Hypothalamus (tissue), 51 donors: Measurements from ENCODE around the gene POU2F1.
"Not testable (repeated sequence)": the region's sequence is repeated elsewhere in the genome, so short reads cannot be mapped to it uniquely, and the experiment has no call there.

ENCODE experiments used
- DNase-seq, 51 donors: peaks; one replicate each; lab custom pipeline; 2025; lab: John Stamatoyannopoulos, UW

POU2F1 gene

GRCh38 chr1:167202049-167202448 is 18.6 kb upstream of the POU2F1 start:
- DNase-seq: no peak

DNA sequence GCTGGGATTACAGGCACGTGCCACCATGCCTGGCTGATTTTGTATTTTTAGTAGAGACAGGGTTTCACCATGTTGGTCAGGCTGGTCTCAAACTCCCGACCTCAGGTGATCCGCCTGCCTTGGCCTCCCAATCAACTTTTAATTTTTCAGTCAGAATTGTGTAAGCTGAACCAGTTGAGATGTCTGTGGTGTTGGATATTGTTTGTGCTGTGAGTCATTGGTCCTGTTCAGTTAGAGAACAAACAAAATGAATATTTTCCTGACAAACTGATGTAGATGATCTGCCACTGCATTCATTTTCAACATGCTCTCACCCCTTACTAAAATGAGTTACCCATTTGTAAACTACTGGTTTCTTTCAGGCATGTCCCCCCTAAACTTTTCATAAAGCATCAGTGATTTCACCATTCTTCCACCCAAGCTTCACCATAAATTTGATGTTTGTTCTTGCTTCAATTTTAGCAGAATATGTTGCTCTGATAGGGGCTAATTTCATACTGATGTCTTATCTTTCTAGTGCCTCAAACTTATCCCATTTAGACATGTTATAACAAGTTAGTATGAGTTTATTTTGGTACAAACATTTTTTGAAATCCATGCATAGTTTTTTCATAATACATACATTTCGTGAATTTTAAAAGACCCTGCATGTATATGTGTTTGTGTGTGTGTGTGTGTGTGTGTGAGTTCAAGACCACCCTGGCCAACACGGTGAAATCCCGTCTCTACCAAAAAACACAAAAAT is 15.2 kb upstream of the POU2F1 start:
- not testable (repeated sequence) for DNase-seq

DNA sequence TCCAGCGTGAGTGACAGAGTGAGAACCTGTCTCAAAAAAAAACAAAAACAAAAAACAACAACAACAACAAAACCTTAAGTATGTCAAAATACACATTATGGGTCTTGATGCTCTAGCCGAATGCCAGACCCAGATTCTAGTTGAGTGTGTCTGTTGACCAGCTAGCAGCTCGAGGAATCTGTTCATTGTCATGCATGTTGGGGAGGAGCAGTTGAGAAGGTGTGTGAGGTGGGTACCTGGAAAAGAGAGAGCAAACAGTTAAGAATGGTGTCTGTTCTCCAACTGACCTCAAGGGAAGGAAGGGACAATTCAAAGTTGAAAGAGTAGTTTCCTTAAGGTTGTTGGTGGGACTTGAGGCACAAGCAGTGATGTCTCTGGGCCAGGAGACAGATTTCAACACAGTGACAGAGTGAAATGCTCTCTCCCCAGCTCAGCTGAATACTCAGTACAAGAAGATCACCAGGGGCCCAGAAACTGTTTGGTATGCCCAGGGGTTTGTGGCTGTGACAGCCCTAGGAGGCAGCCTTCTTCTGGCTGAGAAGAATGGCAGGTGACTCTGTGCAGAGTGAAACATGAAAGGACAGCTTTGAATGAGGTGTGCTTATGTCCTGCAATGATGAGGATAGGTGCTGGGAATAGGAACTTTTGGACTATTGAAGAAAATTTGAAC is 14.4 kb upstream of the POU2F1 start:
- DNase-seq: no peak

DNA sequence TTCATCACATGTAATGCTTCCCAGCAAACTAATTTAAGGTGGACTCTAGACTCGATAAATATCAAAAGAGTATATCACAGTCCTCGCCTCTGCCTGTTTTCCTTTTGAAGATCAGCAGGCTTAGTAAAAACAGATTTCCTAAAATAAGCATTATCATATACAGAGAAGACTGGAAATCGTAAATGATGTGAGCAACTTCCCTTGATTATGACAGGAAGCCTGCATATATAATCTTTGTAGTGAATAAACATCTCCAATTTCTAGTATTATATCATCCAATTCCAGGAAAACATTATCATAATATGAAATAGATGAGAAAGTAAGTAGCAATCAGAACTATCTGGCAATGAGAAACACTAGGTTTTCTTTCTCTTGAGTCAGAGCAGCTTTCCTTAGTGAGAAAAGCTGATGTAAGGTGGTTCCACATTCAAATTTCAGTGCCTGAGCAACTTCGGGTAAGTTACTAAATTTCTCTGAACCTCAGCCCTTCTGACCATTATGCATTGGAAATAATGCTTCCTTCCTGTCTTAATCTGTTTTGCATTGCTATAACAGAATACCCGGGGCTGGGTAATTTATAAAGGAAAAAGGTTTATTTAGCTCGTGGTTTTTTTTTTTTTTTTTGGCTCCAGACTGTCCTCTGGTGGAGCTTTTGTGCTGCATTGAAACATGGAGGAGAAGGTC is 12.6 kb upstream of the POU2F1 start:
- no peak for DNase-seq

DNA sequence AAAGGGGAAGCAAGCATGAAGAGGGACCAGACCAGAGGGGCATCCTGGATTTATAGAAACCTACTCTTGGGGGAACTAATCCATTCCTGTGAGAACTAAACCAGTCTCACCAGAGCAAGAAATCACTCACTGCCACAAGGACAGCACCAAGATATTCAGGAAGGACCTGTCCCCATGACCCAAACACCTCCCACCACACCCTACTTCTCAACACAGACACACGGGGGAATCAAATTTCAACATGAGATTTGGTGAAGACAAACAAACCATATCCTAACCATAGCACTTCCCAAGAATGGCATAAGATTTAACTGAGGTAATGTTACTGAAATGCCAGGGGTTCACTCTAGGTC is 12.1 kb upstream of the POU2F1 start:
- no peak for DNase-seq

- no peak for DNase-seq
Measured at GRCh38 chr1:167209044-167209443, 11.6 kb upstream of the POU2F1 start.

- DNase-seq: no peak
Measured at GRCh38 chr1:167210966-167211674, 9.6 kb upstream of the POU2F1 start.

GRCh38 chr1:167212025-167212424 is 8.7 kb upstream of the POU2F1 start:
- no peak for DNase-seq

- DNase-seq: no peak
Measured at GRCh38 chr1:167216809-167217208, 3.9 kb upstream of the POU2F1 start.

DNA sequence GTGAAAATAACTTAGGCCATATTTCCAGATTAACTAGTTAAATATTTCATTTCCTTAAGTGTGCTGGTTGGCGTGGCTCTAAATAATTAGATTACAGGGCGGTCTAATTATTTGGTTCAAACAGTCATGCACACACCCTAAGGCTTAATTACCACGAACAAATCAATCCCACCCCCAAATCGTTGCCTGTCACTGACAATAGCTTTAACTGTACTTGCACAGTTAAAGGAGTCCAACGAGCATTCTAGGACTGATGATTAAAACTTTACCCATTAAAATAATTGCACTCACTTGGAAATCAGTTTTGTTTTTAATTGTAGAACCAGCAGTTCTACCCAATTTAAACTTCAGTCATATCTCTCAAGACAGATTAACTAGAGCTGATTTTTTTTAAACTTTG is 1.5 kb upstream of the POU2F1 start:
- no peak for DNase-seq

GRCh38 chr1:167219646-167220536 is 795 bp upstream of the POU2F1 start:
- DNase-seq: peak in 39 of 51 donors; percentile 21 to 92 (median 66)

DNA sequence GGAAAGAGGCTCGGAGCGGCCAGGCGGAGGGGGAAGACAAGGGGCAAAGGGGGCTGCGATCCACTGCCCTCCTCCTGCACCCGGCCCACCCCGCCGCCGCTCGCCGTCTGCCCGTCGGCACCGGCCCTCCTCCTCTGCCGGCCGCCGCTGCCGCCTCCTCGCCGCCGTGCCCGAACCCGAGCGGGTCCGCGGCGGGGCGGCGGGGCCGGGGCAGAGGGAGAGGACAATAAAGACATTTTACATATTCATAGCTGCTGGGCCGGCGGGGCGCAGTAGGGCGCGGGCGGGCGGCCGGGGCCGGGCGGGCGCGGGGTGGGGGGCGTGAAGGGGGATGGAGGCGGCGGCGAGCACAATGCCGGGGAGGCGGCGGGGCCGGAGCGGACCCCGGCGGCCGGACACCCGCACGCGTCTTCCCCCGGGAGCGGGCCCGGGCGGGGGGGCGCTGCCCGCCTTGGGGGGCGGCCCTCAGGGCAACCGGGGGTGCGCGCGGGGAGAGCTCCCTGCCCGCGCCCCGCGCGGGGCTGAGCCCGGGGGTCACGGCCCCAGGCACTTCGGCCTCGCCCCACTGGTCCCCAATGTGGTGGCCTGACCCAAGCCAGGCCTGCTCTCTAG is 546 bp downstream of the POU2F1 start:
- peak in 22 of 51 donors; percentile 20 to 64 (median 44) for DNase-seq

- peak in 47 of 51 donors; percentile 7 to 85 (median 48) for DNase-seq
Measured at GRCh38 chr1:167221738-167222610, 1.3 kb downstream of the POU2F1 start.

DNA sequence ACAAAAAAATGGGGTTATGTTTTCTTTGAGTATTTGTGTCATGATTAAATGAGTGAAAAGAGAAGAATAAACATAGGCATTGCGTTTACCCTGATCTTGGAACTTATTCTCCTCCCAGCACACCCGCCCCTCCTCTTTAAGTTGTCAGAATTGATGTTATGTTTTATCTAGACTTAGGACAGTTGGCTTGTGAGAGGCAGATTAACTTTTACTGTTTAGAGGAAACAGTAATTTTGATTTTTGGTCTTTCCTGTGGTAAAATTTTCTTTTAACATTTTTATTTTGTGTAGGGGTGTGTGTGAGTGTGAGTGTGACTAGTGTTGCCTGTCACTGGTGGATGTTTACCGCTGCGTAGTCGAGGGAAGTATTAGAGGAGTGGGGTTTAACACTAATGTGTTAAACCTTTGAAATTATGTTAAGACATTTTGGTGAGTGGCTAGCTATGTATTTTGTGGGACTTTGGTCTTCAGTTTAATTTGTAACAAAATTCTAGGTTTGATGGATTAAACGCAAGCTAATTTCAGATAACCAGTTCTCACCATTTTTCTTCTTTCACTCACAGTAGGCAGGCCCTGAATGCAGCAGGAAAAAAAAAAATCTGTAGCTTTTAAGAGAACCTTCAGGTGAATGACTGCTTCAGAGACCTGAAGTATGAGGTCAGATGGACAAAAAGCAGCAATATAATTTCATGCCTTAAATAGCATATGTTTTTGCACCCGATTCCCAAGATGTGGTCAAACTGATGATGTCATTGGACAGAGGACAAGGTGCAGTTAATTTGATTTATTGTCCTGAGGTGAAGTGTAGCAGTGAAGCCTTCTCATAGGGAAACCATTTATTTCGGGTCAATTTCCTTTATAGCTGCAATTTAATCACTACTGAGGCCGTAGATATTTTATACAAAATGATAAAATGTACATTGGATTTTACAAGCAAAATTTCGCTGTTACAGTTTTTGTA is 2.7 kb downstream of the POU2F1 start:
- peak in 1 of 51 donors; percentile 44 for DNase-seq

GRCh38 chr1:167224734-167225235 is 4.1 kb downstream of the POU2F1 start:
- not testable (repeated sequence) for DNase-seq

DNA sequence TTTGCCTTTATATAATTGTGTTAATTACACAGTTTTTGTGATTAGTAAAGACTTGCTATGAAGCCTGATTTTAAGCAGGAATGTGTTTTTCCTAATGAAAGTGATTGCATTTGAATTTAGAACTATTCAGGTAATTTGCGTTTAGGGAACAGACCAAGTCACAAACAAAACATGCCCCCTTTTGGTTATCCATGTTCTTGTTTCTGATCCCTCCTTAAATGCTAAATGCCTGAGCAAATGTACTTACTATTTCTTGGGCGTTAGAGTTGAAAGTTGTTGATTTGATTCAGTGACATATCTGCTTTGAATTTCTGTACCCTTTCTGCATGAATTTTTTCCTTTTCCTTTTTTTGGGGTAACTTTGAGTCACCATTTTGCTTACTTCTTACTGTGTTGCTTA is 5.2 kb downstream of the POU2F1 start:
- no peak for DNase-seq

DNA sequence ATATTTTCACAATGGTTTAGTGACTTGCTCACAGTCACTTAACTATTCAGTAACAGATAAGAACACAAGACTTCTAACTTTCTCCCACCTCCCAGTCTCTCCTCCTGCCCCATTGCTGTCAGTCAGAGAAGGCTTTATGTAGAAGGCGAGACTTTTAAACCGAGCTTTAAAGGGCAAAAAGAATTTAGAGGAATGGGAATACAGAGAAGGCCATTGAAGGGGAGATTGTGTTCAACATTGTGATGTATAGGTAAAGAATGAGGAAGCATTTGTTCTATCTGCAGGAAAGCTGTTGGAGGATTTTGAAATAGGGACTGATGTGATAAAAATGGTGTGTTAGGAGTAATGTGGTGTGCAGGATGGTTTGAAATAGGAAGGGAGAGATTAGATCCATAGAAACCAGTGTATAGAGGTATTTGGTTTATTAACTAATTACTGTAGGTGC is 7.3 kb downstream of the POU2F1 start:
- no peak for DNase-seq
